ENCODE measurements around the gene OPALIN. TPM values are rescaled to one million over a fixed set of nuclear protein-coding genes. Genes with fewer than 3 reads are reported as not detected.

The OPALIN gene
- polyA plus RNA-seq, 1 of the 3 experiments (the other 2 are of a cell fraction) = not detected

DNA sequence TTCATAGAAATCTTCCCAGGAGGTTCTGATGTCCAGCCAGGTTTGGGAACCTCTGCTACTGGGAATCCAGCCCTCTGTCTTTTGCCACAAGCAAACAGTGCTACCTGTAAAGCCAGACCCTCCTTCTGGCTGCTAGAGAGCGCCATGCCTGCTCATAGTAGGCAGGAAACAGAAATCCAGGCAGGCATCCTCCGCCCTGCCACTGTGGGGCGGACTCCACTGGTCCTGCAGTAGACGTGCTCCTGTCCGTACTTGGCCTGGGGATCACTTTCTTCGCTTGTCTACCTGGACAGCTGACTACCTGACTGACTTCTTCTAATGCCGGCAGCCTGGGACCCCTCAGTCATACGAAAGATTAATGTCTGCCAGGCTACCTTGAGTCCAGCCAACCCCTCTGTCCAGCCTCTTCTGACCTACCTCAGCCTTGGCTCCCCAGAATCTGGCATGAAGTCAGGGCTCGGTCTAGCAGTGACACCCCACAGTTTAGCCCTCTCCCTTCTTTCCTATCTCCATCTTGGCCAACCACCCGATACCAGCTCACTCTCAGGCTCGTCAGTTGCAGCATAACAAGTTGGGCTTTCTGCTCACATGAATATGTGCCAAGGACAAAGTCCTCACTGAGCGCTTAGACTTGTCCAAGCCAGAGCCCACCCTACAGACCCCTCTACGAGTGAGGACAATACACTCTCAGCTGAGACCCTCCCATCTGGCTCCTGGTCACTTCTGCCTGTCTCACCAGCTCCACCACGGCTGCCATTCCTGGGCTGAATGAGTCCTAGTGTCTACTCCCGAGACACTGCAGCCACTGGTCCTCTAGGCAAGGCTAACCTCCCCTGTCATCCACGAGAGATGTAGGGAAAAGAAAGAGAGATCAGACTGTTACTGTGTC is 43.9 kb upstream of the OPALIN start:
- Histone ChIP-seq H3K9me2 (no peaks in the 10 kb centered on the region), H3K36me3 (replicated peaks in 1 of 2; ENCODE audit: control insufficient read depth in 1 of 2, insufficient read depth in 2 of 2, low read length in 1 of 2) (no peaks in the 10 kb centered on the region), H3K27me3 (ENCODE audit: insufficient read depth) (peaks cover 23% of the 10 kb centered on the region; the same call in 1 of the 2 replicates), H3K4me2 (no peak overlapping the region), H4K20me1 (ENCODE audit: insufficient read depth) (no peaks in the 10 kb centered on the region), H3K4me3 (ENCODE audit: low read depth in 2 of 2, low read length in 1 of 2) (no peak overlapping the region), H3K27ac (ENCODE audit: low read depth in 2 of 2, low read length in 1 of 2) (no peak overlapping the region), H3K9me3 (no peaks in the 10 kb centered on the region), H3K79me2 (ENCODE audit: insufficient read depth) (no peaks in the 10 kb centered on the region), H2AFZ (ENCODE audit: low read depth) (no peak overlapping the region), H3F3A (replicated peaks; ENCODE audit: insufficient read depth) (no peaks in the 10 kb centered on the region), H3K9ac (no peak overlapping the region), H3K4me1 (ENCODE audit: control insufficient read depth in 1 of 2, insufficient read depth in 2 of 2, low read depth in 1 of 2, low read length in 1 of 2) (no peaks in the 10 kb centered on the region)
- 55% methylated on average over 16 of the region's 16 CpGs for WGBS (ENCODE audit: low lambda C conversion rate)
- ChIA-PET POLR2A (no interaction called here), CTCF (interaction anchor here (1.9 to 3.4 kb wide), 2 partner anchors 108 to 111 kb away, joined by 8 to 12 read pairs; partner anchors contain the start of gene TLL2)
- TF ChIP-seq SMC3 (IDR thresholded peaks at IDR 0.05; ENCODE audit: low read depth, low read length) = no peak
- TF ChIP-seq FOXJ3 (CRISPR knock-in tag; IDR thresholded peaks at IDR 0.05) = no peak
- TF ChIP-seq CHD2 (IDR thresholded peaks at IDR 0.05; ENCODE audit: low read length, partially characterized antibody) = no peak
- no peak for TF ChIP-seq RAD21 (IDR thresholded peaks at IDR 0.05; ENCODE audit: low read length)
- no peak for TF ChIP-seq TCF12 (IDR thresholded peaks at IDR 0.05)
- TF ChIP-seq, protein P1, sequence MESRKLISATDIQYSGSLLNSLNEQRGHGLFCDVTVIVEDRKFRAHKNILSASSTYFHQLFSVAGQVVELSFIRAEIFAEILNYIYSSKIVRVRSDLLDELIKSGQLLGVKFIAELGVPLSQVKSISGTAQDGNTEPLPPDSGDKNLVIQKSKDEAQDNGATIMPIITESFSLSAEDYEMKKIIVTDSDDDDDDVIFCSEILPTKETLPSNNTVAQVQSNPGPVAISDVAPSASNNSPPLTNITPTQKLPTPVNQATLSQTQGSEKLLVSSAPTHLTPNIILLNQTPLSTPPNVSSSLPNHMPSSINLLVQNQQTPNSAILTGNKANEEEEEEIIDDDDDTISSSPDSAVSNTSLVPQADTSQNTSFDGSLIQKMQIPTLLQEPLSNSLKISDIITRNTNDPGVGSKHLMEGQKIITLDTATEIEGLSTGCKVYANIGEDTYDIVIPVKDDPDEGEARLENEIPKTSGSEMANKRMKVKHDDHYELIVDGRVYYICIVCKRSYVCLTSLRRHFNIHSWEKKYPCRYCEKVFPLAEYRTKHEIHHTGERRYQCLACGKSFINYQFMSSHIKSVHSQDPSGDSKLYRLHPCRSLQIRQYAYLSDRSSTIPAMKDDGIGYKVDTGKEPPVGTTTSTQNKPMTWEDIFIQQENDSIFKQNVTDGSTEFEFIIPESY (IDR thresholded peaks at IDR 0.05; ENCODE audit: borderline replicate concordance, low read depth) = no peak
- TF ChIP-seq, protein P2, sequence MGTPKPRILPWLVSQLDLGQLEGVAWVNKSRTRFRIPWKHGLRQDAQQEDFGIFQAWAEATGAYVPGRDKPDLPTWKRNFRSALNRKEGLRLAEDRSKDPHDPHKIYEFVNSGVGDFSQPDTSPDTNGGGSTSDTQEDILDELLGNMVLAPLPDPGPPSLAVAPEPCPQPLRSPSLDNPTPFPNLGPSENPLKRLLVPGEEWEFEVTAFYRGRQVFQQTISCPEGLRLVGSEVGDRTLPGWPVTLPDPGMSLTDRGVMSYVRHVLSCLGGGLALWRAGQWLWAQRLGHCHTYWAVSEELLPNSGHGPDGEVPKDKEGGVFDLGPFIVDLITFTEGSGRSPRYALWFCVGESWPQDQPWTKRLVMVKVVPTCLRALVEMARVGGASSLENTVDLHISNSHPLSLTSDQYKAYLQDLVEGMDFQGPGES (IDR thresholded peaks at IDR 0.05; ENCODE audit: low read depth, low read length) = no peak
- TF ChIP-seq EZH2phosphoT487 (IDR thresholded peaks at IDR 0.05; ENCODE audit: borderline replicate concordance, low read depth) = no peak
- no peak for TF ChIP-seq ELF1 (IDR thresholded peaks at IDR 0.05)
- TF ChIP-seq, protein P3, sequence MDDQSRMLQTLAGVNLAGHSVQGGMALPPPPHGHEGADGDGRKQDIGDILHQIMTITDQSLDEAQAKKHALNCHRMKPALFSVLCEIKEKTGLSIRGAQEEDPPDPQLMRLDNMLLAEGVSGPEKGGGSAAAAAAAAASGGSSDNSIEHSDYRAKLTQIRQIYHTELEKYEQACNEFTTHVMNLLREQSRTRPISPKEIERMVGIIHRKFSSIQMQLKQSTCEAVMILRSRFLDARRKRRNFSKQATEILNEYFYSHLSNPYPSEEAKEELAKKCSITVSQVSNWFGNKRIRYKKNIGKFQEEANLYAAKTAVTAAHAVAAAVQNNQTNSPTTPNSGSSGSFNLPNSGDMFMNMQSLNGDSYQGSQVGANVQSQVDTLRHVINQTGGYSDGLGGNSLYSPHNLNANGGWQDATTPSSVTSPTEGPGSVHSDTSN (IDR thresholded peaks at IDR 0.05) = no peak
- no peak for TF ChIP-seq EP300 (IDR thresholded peaks at IDR 0.05; ENCODE audit: borderline replicate concordance in 1 of 2, low read depth in 1 of 2, low read length in 1 of 2)
- TF ChIP-seq NFIC (IDR thresholded peaks at IDR 0.05; ENCODE audit: borderline replicate concordance) = no peak
- TF ChIP-seq RFX5 (IDR thresholded peaks at IDR 0.05; ENCODE audit: low read length) = no peak
- DNase-seq = no peak
